ENCODE data around the gene COG2.

Gene COG2

GRCh38 chr1:230610589-230610988 lies 31.7 kb upstream of the COG2 start:
- Histone ChIP-seq H3K27ac (ENCODE audit: low read depth in 2 of 2, low read length in 2 of 2) (no peak overlapping the region), H3K27me3 (ENCODE audit: control insufficient read depth in 2 of 2, insufficient read depth in 2 of 2, low read length in 2 of 2) (no peaks in the 10 kb centered on the region), H3K4me1 (ENCODE audit: control insufficient read depth in 2 of 2, insufficient read depth in 2 of 2, low read length in 2 of 2) (no peaks in the 10 kb centered on the region), H3K9me3 (ENCODE audit: control insufficient read depth in 2 of 2, low read length in 2 of 2) (no peaks in the 10 kb centered on the region), H3K4me3 (ENCODE audit: low read length in 2 of 2) (no peak overlapping the region), H3K36me3 (ENCODE audit: control insufficient read depth in 2 of 2, insufficient read depth in 2 of 2, low read length in 2 of 2) (no peaks in the 10 kb centered on the region), H3K9ac (ENCODE audit: low read depth in 1 of 2, low read length in 2 of 2) (no peak overlapping the region)

GRCh38 chr1:230611128-230611877 lies 31.0 kb upstream of the COG2 start:
- Histone ChIP-seq H3K9ac (ENCODE audit: low read depth in 1 of 2, low read length in 2 of 2) (no peak overlapping the region), H3K4me3 (ENCODE audit: low read length in 2 of 2) (no peak overlapping the region), H3K27me3 (ENCODE audit: control insufficient read depth in 2 of 2, insufficient read depth in 2 of 2, low read length in 2 of 2) (no peaks in the 10 kb centered on the region), H3K27ac (ENCODE audit: low read depth in 2 of 2, low read length in 2 of 2) (no peak overlapping the region), H3K4me1 (ENCODE audit: control insufficient read depth in 2 of 2, insufficient read depth in 2 of 2, low read length in 2 of 2) (no peaks in the 10 kb centered on the region), H3K36me3 (ENCODE audit: control insufficient read depth in 2 of 2, insufficient read depth in 2 of 2, low read length in 2 of 2) (no peaks in the 10 kb centered on the region), H3K9me3 (ENCODE audit: control insufficient read depth in 2 of 2, low read length in 2 of 2) (no peaks in the 10 kb centered on the region)

GRCh38 chr1:230611878-230612235 lies 30.4 kb upstream of the COG2 start:
- H3K4me1 ChIP-seq (ENCODE audit: control insufficient read depth in 2 of 2, insufficient read depth in 2 of 2, low read length in 2 of 2): no peaks in the 10 kb centered on the region
- no peaks in the 10 kb centered on the region for H3K9me3 ChIP-seq (ENCODE audit: control insufficient read depth in 2 of 2, low read length in 2 of 2)
- no peak overlapping the region for H3K9ac ChIP-seq (ENCODE audit: low read depth in 1 of 2, low read length in 2 of 2)
- no peaks in the 10 kb centered on the region for H3K27me3 ChIP-seq (ENCODE audit: control insufficient read depth in 2 of 2, insufficient read depth in 2 of 2, low read length in 2 of 2)
- H3K36me3 ChIP-seq (ENCODE audit: control insufficient read depth in 2 of 2, insufficient read depth in 2 of 2, low read length in 2 of 2): no peaks in the 10 kb centered on the region
- no peak overlapping the region for H3K4me3 ChIP-seq (ENCODE audit: low read length in 2 of 2)
- H3K27ac ChIP-seq (ENCODE audit: low read depth in 2 of 2, low read length in 2 of 2): no peak overlapping the region

- H3K27ac ChIP-seq (ENCODE audit: low read depth in 2 of 2, low read length in 2 of 2): no peak overlapping the region
These were observed 29.6 kb upstream of the COG2 start for GRCh38 chr1:230612651-230613050.

GRCh38 chr1:230614121-230614520 lies 28.2 kb upstream of the COG2 start:
- Histone ChIP-seq H3K9ac (ENCODE audit: low read depth in 1 of 2, low read length in 2 of 2) (no peak overlapping the region), H3K27ac (ENCODE audit: low read depth in 2 of 2, low read length in 2 of 2) (no peak overlapping the region), H3K27me3 (ENCODE audit: control insufficient read depth in 2 of 2, insufficient read depth in 2 of 2, low read length in 2 of 2) (no peaks in the 10 kb centered on the region), H3K4me3 (ENCODE audit: low read length in 2 of 2) (no peak overlapping the region), H3K36me3 (ENCODE audit: control insufficient read depth in 2 of 2, insufficient read depth in 2 of 2, low read length in 2 of 2) (no peaks in the 10 kb centered on the region), H3K9me3 (ENCODE audit: control insufficient read depth in 2 of 2, low read length in 2 of 2) (no peaks in the 10 kb centered on the region), H3K4me1 (ENCODE audit: control insufficient read depth in 2 of 2, insufficient read depth in 2 of 2, low read length in 2 of 2) (no peaks in the 10 kb centered on the region)

More at GRCh38 chr1:230612651-230613050, 29.6 kb upstream of the COG2 start:
- H3K4me3 ChIP-seq (ENCODE audit: low read length in 2 of 2): no peak overlapping the region
- no peak overlapping the region for H3K9ac ChIP-seq (ENCODE audit: low read depth in 1 of 2, low read length in 2 of 2)
- no peaks in the 10 kb centered on the region for H3K4me1 ChIP-seq (ENCODE audit: control insufficient read depth in 2 of 2, insufficient read depth in 2 of 2, low read length in 2 of 2)
- H3K27me3 ChIP-seq (ENCODE audit: control insufficient read depth in 2 of 2, insufficient read depth in 2 of 2, low read length in 2 of 2): no peaks in the 10 kb centered on the region
- H3K9me3 ChIP-seq (ENCODE audit: control insufficient read depth in 2 of 2, low read length in 2 of 2): no peaks in the 10 kb centered on the region
- no peaks in the 10 kb centered on the region for H3K36me3 ChIP-seq (ENCODE audit: control insufficient read depth in 2 of 2, insufficient read depth in 2 of 2, low read length in 2 of 2)

- no peaks in the 10 kb centered on the region for H3K9me3 ChIP-seq (ENCODE audit: control insufficient read depth in 2 of 2, low read length in 2 of 2)
- no peak overlapping the region for H3K27ac ChIP-seq (ENCODE audit: low read depth in 2 of 2, low read length in 2 of 2)
- H3K27me3 ChIP-seq (ENCODE audit: control insufficient read depth in 2 of 2, insufficient read depth in 2 of 2, low read length in 2 of 2): peaks cover 0 to 3% of the 10 kb centered on the region in 2 donors
- H3K4me3 ChIP-seq (ENCODE audit: low read length in 2 of 2): no peak overlapping the region
- no peaks in the 10 kb centered on the region for H3K36me3 ChIP-seq (ENCODE audit: control insufficient read depth in 2 of 2, insufficient read depth in 2 of 2, low read length in 2 of 2)
- no peaks in the 10 kb centered on the region for H3K4me1 ChIP-seq (ENCODE audit: control insufficient read depth in 2 of 2, insufficient read depth in 2 of 2, low read length in 2 of 2)
- H3K9ac ChIP-seq (ENCODE audit: low read depth in 1 of 2, low read length in 2 of 2): no peak overlapping the region
These were observed 23.7 kb upstream of the COG2 start for GRCh38 chr1:230618537-230618936.

- H3K4me3 ChIP-seq (ENCODE audit: low read length in 2 of 2): no peak overlapping the region
- no peaks in the 10 kb centered on the region for H3K36me3 ChIP-seq (ENCODE audit: control insufficient read depth in 2 of 2, insufficient read depth in 2 of 2, low read length in 2 of 2)
- no peaks in the 10 kb centered on the region for H3K9me3 ChIP-seq (ENCODE audit: control insufficient read depth in 2 of 2, low read length in 2 of 2)
- no peak overlapping the region for H3K27ac ChIP-seq (ENCODE audit: low read depth in 2 of 2, low read length in 2 of 2)
- H3K4me1 ChIP-seq (ENCODE audit: control insufficient read depth in 2 of 2, insufficient read depth in 2 of 2, low read length in 2 of 2): no peaks in the 10 kb centered on the region
- H3K27me3 ChIP-seq (ENCODE audit: control insufficient read depth in 2 of 2, insufficient read depth in 2 of 2, low read length in 2 of 2): peaks cover 0 to 3% of the 10 kb centered on the region in 2 donors
- H3K9ac ChIP-seq (ENCODE audit: low read depth in 1 of 2, low read length in 2 of 2): no peak overlapping the region
These were observed 21.5 kb upstream of the COG2 start for GRCh38 chr1:230620649-230621323.

GRCh38 chr1:230621324-230622030 lies 20.8 kb upstream of the COG2 start:
- Histone ChIP-seq H3K9ac (ENCODE audit: low read depth in 1 of 2, low read length in 2 of 2) (no peak overlapping the region), H3K27me3 (ENCODE audit: control insufficient read depth in 2 of 2, insufficient read depth in 2 of 2, low read length in 2 of 2) (peaks cover 0 to 3% of the 10 kb centered on the region in 2 donors), H3K27ac (ENCODE audit: low read depth in 2 of 2, low read length in 2 of 2) (no peak overlapping the region), H3K4me1 (ENCODE audit: control insufficient read depth in 2 of 2, insufficient read depth in 2 of 2, low read length in 2 of 2) (no peaks in the 10 kb centered on the region), H3K36me3 (ENCODE audit: control insufficient read depth in 2 of 2, insufficient read depth in 2 of 2, low read length in 2 of 2) (no peaks in the 10 kb centered on the region), H3K4me3 (ENCODE audit: low read length in 2 of 2) (no peak overlapping the region), H3K9me3 (ENCODE audit: control insufficient read depth in 2 of 2, low read length in 2 of 2) (no peaks in the 10 kb centered on the region)

GRCh38 chr1:230622151-230622550 lies 20.1 kb upstream of the COG2 start:
- Histone ChIP-seq H3K9me3 (ENCODE audit: control insufficient read depth in 2 of 2, low read length in 2 of 2) (no peaks in the 10 kb centered on the region), H3K27ac (ENCODE audit: low read depth in 2 of 2, low read length in 2 of 2) (no peak overlapping the region), H3K36me3 (ENCODE audit: control insufficient read depth in 2 of 2, insufficient read depth in 2 of 2, low read length in 2 of 2) (no peaks in the 10 kb centered on the region), H3K27me3 (ENCODE audit: control insufficient read depth in 2 of 2, insufficient read depth in 2 of 2, low read length in 2 of 2) (peaks cover 0 to 3% of the 10 kb centered on the region in 2 donors), H3K4me3 (ENCODE audit: low read length in 2 of 2) (no peak overlapping the region), H3K4me1 (ENCODE audit: control insufficient read depth in 2 of 2, insufficient read depth in 2 of 2, low read length in 2 of 2) (no peaks in the 10 kb centered on the region), H3K9ac (ENCODE audit: low read depth in 1 of 2, low read length in 2 of 2) (no peak overlapping the region)

GRCh38 chr1:230624097-230624713 lies 18.1 kb upstream of the COG2 start:
- Histone ChIP-seq H3K4me1 (ENCODE audit: control insufficient read depth in 2 of 2, insufficient read depth in 2 of 2, low read length in 2 of 2) (no peaks in the 10 kb centered on the region), H3K36me3 (ENCODE audit: control insufficient read depth in 2 of 2, insufficient read depth in 2 of 2, low read length in 2 of 2) (no peaks in the 10 kb centered on the region), H3K27me3 (ENCODE audit: control insufficient read depth in 2 of 2, insufficient read depth in 2 of 2, low read length in 2 of 2) (peaks cover 0 to 3% of the 10 kb centered on the region in 2 donors), H3K9ac (ENCODE audit: low read depth in 1 of 2, low read length in 2 of 2) (no peak overlapping the region), H3K27ac (ENCODE audit: low read depth in 2 of 2, low read length in 2 of 2) (no peak overlapping the region), H3K4me3 (ENCODE audit: low read length in 2 of 2) (no peak overlapping the region), H3K9me3 (ENCODE audit: control insufficient read depth in 2 of 2, low read length in 2 of 2) (no peaks in the 10 kb centered on the region)

Data from mucosa of rectum (tissue), 2 donors.